ENCODE measurements around the gene FNDC3B.

FNDC3B gene

DNA sequence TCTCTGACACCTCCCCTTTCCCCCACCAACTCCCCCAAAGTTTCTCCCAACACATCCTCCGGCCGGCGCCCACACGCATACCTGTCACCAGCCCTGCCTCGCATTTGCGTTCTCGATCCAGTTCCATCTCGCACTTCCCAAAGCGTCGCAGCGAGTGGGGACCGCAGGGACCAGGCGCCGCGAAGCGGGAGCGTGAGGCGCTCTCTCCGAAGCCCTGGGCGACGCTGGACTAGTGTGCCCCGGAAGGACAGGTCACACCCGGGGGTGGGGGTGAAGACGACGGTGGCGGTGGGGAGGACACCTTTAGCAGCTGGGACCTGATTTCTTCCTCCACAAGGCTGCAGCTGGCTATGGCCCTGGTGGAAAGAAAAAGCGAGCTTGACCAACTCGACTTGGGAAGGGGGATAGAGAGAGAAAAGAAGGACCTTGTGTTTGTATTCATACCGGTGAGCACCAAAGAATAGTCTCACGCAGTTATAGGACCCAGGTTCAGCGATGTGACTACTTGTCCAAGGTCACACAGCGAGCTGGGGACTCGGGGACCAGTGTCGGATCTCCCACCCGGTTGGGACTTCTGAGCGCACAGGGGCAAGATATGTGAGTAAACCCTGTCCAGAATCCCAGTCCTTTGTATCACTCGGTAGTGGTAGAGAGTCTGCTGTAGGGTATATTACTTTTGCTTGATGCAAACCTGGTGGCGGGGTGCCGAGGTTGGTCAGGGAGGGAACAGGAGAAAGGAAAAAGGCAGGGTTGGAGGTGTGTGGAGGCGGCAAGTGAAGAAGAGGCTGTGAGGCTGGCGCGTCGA is 409.5 kb downstream of the FNDC3B start:
- no peaks in the 10 kb centered on the region for H3K36me3 ChIP-seq (ENCODE audit: control insufficient read depth in 2 of 2, insufficient read depth in 1 of 2, low read length in 2 of 2)
- no peak for TF ChIP-seq ZEB2 (tag by site-specific recombination; IDR thresholded peaks at IDR 0.05)
- TF ChIP-seq YY1 (tag by site-specific recombination; IDR thresholded peaks at IDR 0.05) = no peak
- TF ChIP-seq ZNF155 (tag by site-specific recombination; IDR thresholded peaks at IDR 0.05) = no peak
- TF ChIP-seq ZIC2 (tag by site-specific recombination; IDR thresholded peaks at IDR 0.05) = no peak
- TF ChIP-seq ZNF571 (tag by site-specific recombination; IDR thresholded peaks at IDR 0.05) = no peak
- H3K4me3 ChIP-seq (ENCODE audit: low read depth, low read length) = no peak overlapping the region
- H3K9me3 ChIP-seq (ENCODE audit: control insufficient read depth, insufficient read depth, low read depth, low read length) = no peaks in the 10 kb centered on the region
- no peak overlapping the region for H3K27ac ChIP-seq (ENCODE audit: extremely low read depth, low read depth, low read length)
- ChIA-PET POLR2A (no interaction called here), CTCF (no interaction called here)
- H3K4me1 ChIP-seq (ENCODE audit: control insufficient read depth, insufficient read depth, low read length) = no peaks in the 10 kb centered on the region

DNA sequence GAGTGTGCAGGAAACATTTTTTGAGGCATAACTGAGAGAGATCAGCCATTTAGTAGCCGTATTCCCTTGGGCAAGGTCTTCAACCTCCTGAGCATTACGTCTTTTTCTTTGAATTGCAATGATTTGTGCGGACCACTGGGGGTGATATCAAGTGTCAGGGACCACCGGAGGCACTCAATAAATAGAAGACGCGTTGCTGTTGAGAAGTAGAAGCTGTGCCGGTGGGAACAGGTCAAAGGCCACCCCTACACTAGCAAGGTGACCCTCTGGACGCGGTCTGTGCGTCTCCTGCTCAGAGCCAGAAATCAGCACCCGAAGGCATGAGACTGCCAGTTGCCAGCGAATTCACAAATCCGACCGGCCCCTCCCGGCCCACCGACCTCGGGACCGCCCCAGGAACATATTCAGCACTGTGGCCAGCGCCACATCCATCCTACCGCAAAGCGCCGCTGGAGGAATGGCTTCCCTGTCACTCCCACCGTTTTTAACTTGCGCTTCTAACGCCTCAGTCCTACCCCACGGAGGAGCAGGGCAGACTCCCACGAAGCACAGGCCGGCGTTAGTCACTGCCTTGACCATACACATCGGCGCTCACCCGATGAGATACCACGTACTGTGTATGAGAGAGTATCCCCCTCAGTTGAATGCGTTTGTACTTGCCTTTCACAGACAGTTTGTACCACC is 410.2 kb downstream of the FNDC3B start:
- TF ChIP-seq GLIS1 (tag by site-specific recombination; IDR thresholded peaks at IDR 0.05) (peak; percentile 84), ZNF175 (tag by site-specific recombination; IDR thresholded peaks at IDR 0.05) (no peak)
- TF ChIP-seq, protein P1, sequence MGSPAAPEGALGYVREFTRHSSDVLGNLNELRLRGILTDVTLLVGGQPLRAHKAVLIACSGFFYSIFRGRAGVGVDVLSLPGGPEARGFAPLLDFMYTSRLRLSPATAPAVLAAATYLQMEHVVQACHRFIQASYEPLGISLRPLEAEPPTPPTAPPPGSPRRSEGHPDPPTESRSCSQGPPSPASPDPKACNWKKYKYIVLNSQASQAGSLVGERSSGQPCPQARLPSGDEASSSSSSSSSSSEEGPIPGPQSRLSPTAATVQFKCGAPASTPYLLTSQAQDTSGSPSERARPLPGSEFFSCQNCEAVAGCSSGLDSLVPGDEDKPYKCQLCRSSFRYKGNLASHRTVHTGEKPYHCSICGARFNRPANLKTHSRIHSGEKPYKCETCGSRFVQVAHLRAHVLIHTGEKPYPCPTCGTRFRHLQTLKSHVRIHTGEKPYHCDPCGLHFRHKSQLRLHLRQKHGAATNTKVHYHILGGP (tag by site-specific recombination; IDR thresholded peaks at IDR 0.05) = no peak
- TF ChIP-seq, protein P2, sequence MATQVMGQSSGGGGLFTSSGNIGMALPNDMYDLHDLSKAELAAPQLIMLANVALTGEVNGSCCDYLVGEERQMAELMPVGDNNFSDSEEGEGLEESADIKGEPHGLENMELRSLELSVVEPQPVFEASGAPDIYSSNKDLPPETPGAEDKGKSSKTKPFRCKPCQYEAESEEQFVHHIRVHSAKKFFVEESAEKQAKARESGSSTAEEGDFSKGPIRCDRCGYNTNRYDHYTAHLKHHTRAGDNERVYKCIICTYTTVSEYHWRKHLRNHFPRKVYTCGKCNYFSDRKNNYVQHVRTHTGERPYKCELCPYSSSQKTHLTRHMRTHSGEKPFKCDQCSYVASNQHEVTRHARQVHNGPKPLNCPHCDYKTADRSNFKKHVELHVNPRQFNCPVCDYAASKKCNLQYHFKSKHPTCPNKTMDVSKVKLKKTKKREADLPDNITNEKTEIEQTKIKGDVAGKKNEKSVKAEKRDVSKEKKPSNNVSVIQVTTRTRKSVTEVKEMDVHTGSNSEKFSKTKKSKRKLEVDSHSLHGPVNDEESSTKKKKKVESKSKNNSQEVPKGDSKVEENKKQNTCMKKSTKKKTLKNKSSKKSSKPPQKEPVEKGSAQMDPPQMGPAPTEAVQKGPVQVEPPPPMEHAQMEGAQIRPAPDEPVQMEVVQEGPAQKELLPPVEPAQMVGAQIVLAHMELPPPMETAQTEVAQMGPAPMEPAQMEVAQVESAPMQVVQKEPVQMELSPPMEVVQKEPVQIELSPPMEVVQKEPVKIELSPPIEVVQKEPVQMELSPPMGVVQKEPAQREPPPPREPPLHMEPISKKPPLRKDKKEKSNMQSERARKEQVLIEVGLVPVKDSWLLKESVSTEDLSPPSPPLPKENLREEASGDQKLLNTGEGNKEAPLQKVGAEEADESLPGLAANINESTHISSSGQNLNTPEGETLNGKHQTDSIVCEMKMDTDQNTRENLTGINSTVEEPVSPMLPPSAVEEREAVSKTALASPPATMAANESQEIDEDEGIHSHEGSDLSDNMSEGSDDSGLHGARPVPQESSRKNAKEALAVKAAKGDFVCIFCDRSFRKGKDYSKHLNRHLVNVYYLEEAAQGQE (tag by site-specific recombination; IDR thresholded peaks at IDR 0.05) = peak; percentile 95
- TF ChIP-seq, protein P3, sequence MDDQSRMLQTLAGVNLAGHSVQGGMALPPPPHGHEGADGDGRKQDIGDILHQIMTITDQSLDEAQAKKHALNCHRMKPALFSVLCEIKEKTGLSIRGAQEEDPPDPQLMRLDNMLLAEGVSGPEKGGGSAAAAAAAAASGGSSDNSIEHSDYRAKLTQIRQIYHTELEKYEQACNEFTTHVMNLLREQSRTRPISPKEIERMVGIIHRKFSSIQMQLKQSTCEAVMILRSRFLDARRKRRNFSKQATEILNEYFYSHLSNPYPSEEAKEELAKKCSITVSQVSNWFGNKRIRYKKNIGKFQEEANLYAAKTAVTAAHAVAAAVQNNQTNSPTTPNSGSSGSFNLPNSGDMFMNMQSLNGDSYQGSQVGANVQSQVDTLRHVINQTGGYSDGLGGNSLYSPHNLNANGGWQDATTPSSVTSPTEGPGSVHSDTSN (CRISPR knock-in tag; IDR thresholded peaks at IDR 0.05) = 0 out of 2 replicates have a peak, but pooled peaks have one; percentile 49
- H3K4me1 ChIP-seq (ENCODE audit: control insufficient read depth, insufficient read depth, low read length) = no peaks in the 10 kb centered on the region
- no peaks in the 10 kb centered on the region for H3K36me3 ChIP-seq (ENCODE audit: control insufficient read depth in 2 of 2, insufficient read depth in 1 of 2, low read length in 2 of 2)
- POLR2A ChIA-PET = no interaction called here
- H3K27ac ChIP-seq (ENCODE audit: extremely low read depth, low read depth, low read length) = no peak overlapping the region
- CTCF ChIA-PET = no interaction called here
- H3K4me3 ChIP-seq (ENCODE audit: low read depth, low read length) = no peak overlapping the region; the same call in 1 of the 2 replicates
- H3K9me3 ChIP-seq (ENCODE audit: control insufficient read depth, insufficient read depth, low read depth, low read length) = no peaks in the 10 kb centered on the region
